Measurements from ENCODE around the gene RALY.

GRCh38 chr20:34123309-34123708, 129.6 kb downstream of the RALY start:
- TF ChIP-seq CTCF (conservative IDR thresholded peaks at IDR 0.05; ENCODE audit: low read length), result no peak
- TF ChIP-seq EZH2phosphoT487 (IDR thresholded peaks at IDR 0.05; ENCODE audit: borderline replicate concordance), result no peak

Data from Loucy (cell line).